Measurements from ENCODE around the gene PVALEF. TPM values are rescaled to one million over a fixed set of nuclear protein-coding genes. Genes with fewer than 3 reads are reported as not detected.

PVALEF gene
- total RNA-seq, 1 donor: not detected

GRCh38 chr17:81129711-81130367, 35.5 kb upstream of the PVALEF start:
- H3K79me2 ChIP-seq (ENCODE audit: insufficient read depth, low read length): no peaks in the 10 kb centered on the region
- H3K9me3 ChIP-seq (ENCODE audit: low read depth, low read length): no peaks in the 10 kb centered on the region
- no peak overlapping the region for H3K27ac ChIP-seq (ENCODE audit: low read depth, low read length)
- no peak overlapping the region for H3K4me3 ChIP-seq (ENCODE audit: insufficient read depth, low read length)
- no peak overlapping the region for H3K4me2 ChIP-seq (ENCODE audit: insufficient read depth, low read length)
- TF ChIP-seq, protein P1, sequence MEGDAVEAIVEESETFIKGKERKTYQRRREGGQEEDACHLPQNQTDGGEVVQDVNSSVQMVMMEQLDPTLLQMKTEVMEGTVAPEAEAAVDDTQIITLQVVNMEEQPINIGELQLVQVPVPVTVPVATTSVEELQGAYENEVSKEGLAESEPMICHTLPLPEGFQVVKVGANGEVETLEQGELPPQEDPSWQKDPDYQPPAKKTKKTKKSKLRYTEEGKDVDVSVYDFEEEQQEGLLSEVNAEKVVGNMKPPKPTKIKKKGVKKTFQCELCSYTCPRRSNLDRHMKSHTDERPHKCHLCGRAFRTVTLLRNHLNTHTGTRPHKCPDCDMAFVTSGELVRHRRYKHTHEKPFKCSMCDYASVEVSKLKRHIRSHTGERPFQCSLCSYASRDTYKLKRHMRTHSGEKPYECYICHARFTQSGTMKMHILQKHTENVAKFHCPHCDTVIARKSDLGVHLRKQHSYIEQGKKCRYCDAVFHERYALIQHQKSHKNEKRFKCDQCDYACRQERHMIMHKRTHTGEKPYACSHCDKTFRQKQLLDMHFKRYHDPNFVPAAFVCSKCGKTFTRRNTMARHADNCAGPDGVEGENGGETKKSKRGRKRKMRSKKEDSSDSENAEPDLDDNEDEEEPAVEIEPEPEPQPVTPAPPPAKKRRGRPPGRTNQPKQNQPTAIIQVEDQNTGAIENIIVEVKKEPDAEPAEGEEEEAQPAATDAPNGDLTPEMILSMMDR (IDR thresholded peaks at IDR 0.05; ENCODE audit: extremely low read depth, low read depth, low read length): no peak
- H3K36me3 ChIP-seq (ENCODE audit: insufficient read depth, low read length): no peaks in the 10 kb centered on the region
- no peaks in the 10 kb centered on the region for H3K4me1 ChIP-seq (ENCODE audit: insufficient read depth, low read length)
- H3K27me3 ChIP-seq (ENCODE audit: insufficient read depth, low read length): peaks cover 2% of the 10 kb centered on the region
- no peak overlapping the region for H2AFZ ChIP-seq (ENCODE audit: low read length)
- no peaks in the 10 kb centered on the region for H4K20me1 ChIP-seq (ENCODE audit: insufficient read depth, low read length)
- no peak for DNase-seq (ENCODE audit: insufficient read length, low spot score, missing footprints)

DNA sequence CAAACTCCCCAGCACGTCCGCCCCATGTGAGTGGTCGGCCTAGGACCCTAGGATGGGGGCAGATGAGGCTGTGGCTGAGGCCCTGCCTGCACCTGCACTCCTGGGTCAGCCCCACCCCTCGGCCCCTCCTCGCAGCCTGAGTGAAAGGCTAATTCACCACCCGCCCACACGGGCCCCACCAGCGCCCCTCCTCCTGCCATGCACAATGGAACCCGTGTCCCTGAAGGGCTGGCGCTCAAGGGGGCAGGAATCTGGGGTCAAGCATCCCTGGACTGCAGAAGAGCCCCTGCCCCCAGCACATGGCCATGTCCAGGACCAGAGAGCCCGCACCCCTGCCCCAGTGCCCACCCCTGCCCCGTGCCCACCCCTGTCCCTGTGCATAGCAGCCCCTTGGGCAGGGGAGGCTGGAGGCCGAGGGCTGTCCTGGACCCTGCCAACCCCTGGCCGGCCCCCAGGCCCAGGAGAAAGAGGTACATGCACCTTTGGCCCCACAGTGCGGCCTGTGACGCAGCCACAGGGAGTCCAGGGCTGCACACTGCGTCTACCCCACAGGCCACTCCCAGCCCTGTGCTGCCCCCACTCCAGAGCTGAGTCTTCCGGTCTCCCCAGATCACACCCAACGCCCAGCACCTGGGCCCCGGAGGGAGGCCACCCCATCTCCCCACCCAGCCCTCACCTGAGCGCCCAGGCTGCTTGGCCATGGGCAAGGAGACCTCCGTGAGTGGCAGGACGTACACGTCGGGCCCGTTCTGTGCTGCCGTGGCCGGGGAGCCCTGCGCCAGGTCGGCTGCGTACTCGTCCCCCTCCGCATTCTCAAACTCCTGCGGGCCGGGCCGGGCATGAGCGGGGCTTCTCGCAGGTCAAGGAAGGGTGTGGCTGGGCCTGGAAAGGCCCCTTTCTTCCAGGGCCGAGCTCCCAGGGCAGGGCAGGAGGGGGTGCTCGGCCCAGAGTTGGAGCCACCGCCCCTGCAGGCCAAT, 34.6 kb upstream of the PVALEF start:
- peaks cover 2% of the 10 kb centered on the region for H3K27me3 ChIP-seq (ENCODE audit: insufficient read depth, low read length)
- no peaks in the 10 kb centered on the region for H3K9me3 ChIP-seq (ENCODE audit: low read depth, low read length)
- H3K27ac ChIP-seq (ENCODE audit: low read depth, low read length): no peak overlapping the region
- H3K79me2 ChIP-seq (ENCODE audit: insufficient read depth, low read length): no peaks in the 10 kb centered on the region
- H3K4me1 ChIP-seq (ENCODE audit: insufficient read depth, low read length): no peaks in the 10 kb centered on the region
- TF ChIP-seq, protein P1 (IDR thresholded peaks at IDR 0.05; ENCODE audit: extremely low read depth, low read depth, low read length): no peak
- H4K20me1 ChIP-seq (ENCODE audit: insufficient read depth, low read length): no peaks in the 10 kb centered on the region
- DNase-seq (ENCODE audit: insufficient read length, low spot score, missing footprints): no peak
- no peaks in the 10 kb centered on the region for H3K36me3 ChIP-seq (ENCODE audit: insufficient read depth, low read length)
- H3K4me3 ChIP-seq (ENCODE audit: insufficient read depth, low read length): no peak overlapping the region
- no peak overlapping the region for H3K4me2 ChIP-seq (ENCODE audit: insufficient read depth, low read length)
- H2AFZ ChIP-seq (ENCODE audit: low read length): no peak overlapping the region

DNA sequence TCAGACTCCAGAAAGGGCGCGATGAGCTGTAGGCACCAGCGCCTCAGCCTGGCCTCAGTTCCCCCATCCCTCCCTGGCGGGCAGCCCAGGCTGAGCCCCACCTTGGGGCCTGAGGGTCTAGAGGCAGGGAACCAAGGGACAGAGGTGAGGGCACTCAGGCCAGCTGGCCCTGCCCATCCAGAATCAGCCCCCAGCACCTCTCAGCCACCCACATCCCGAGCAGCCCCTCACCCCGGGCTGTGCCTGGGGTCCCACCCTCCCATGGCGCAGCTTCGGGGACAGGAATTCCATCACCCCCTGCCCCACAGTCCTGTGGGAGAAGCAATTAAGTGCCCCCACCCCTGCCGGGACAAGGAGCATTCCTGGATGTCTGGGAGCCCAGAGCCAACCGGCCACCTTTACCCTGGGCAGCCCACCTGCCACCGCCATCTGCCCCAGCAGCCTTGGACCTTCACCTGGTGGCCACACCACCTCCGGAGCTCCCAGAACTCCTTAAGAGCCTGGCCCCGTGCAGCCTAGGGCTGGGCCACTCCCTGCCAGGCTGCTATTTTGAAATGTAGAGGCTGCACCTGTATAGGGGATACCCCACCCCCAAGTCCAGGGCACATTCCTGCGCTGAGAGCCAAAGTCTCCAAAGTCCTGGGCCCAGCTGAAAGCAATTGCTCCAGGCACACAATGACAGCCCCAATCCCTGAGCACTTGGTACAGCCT, 33.7 kb upstream of the PVALEF start:
- Histone ChIP-seq H2AFZ (ENCODE audit: low read length) (no peak overlapping the region), H3K4me2 (ENCODE audit: insufficient read depth, low read length) (no peak overlapping the region), H3K36me3 (ENCODE audit: insufficient read depth, low read length) (no peaks in the 10 kb centered on the region), H4K20me1 (ENCODE audit: insufficient read depth, low read length) (no peaks in the 10 kb centered on the region), H3K4me1 (ENCODE audit: insufficient read depth, low read length) (no peaks in the 10 kb centered on the region), H3K79me2 (ENCODE audit: insufficient read depth, low read length) (no peaks in the 10 kb centered on the region), H3K27ac (ENCODE audit: low read depth, low read length) (no peak overlapping the region), H3K27me3 (ENCODE audit: insufficient read depth, low read length) (peaks cover under 1% of the 10 kb centered on the region), H3K4me3 (ENCODE audit: insufficient read depth, low read length) (no peak overlapping the region), H3K9me3 (ENCODE audit: low read depth, low read length) (no peaks in the 10 kb centered on the region)
- TF ChIP-seq, protein P1 (IDR thresholded peaks at IDR 0.05; ENCODE audit: extremely low read depth, low read depth, low read length): no peak
- DNase-seq (ENCODE audit: insufficient read length, low spot score, missing footprints): no peak
